Transverse colon (tissue), 4 donors: ENCODE measurements around the gene SLC35B2.

ENCODE experiments used
- POLR2A ChIP-seq: fragments of 450-650 bp; IDR thresholded peaks from one replicate; pipeline ENCODE4 v1.6.1; 2016; ENCODE audit warnings: antibody characterized with exemption, mild to moderate bottlenecking, moderate library complexity
- POLR2AphosphoS5 ChIP-seq, 3 donors: sonication (generic); formaldehyde crosslinking; IDR thresholded peaks; one replicate each; pipeline ENCODE4 v1.6.1; 2016; ENCODE audit warnings: antibody characterized with exemption in 3 of 3
- TF ChIP-seq, protein P1 (sequence below), 5 experiments: fragments of 200-600 bp in 3 of 5; fragments of 450-650 bp in 2 of 5; sonication (generic) in 3 of 5; IDR thresholded peaks; 1 replicate in 2 of 5; 2 replicates in 3 of 5; pipeline ENCODE4 v1.5.1; 2016 to 2017; ENCODE audit warnings: antibody characterized with exemption in 5 of 5, inconsistent platforms in 3 of 5, mild to moderate bottlenecking in 2 of 5, moderate library complexity in 1 of 5

DNA sequence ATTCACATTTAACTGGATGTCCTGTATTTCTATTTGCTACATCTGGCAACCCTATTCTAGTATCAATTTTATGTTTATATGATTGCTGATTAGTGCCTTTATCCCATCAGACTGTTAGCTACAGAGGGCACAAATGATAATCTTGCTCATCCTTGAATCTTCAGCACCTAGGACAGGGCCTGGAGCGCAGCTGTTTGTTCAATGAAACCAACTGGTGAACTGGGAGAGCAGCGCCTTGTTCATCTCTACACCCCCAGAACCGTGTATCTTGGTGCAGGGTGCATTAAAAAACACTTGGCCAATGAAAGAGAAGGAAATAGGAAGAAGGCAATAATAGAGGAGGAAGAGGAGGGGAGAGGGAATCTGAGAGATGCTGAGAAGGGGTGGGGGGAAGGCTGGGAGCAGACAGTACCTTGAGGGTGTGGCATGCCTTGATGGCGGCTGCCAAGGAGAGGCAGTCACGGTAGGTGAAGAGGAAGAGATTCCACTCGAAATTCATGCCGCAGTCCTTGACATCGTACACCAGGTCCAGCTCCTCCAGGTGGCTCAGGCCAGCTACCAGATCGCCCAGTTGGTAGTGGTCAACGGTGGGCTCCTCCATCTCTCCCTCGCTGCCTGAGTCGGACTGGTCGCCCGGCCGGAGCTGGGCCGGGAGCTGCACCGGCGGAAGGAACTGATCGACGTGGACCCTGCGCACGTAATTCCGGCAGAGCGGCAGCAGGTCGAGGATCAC lies 28.4 kb upstream of the SLC35B2 start:
- TF ChIP-seq, protein P1, sequence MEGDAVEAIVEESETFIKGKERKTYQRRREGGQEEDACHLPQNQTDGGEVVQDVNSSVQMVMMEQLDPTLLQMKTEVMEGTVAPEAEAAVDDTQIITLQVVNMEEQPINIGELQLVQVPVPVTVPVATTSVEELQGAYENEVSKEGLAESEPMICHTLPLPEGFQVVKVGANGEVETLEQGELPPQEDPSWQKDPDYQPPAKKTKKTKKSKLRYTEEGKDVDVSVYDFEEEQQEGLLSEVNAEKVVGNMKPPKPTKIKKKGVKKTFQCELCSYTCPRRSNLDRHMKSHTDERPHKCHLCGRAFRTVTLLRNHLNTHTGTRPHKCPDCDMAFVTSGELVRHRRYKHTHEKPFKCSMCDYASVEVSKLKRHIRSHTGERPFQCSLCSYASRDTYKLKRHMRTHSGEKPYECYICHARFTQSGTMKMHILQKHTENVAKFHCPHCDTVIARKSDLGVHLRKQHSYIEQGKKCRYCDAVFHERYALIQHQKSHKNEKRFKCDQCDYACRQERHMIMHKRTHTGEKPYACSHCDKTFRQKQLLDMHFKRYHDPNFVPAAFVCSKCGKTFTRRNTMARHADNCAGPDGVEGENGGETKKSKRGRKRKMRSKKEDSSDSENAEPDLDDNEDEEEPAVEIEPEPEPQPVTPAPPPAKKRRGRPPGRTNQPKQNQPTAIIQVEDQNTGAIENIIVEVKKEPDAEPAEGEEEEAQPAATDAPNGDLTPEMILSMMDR (IDR thresholded peaks at IDR 0.05) = no peak
- no peak for TF ChIP-seq POLR2A
- no peak for TF ChIP-seq POLR2AphosphoS5 (IDR thresholded peaks at IDR 0.05)
